ENCODE data around the gene NDUFS8. TPM values are rescaled to one million over a fixed set of nuclear protein-coding genes. Genes with fewer than 3 reads are reported as not detected.

Gene NDUFS8
- total and polyA plus RNA-seq, 2 experiments from 2014 or later: 330 to 540 TPM

DNA sequence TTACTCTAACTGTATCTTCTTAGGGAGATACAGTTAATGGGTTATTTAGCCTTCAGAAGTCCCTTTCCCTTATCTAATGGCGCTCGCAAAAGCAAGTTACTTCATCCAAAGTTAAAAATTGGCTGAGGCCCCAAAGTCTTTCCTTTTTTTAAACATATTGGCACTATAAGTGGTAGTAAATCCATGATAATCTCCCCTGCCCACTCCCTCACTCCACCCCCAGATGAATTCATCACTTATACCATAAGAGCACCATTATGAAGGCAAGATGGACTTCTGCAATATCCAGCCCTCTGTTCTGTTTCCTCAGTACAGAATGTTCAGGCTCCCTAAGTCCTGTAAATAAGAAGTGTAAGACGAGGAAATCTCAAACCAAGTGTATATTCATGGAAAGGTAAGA is 53.0 kb downstream of the NDUFS8 start:
- Histone ChIP-seq H3K9me3 (ENCODE audit: low read depth) (no peaks in the 10 kb centered on the region), H3K27me3 (no peaks in the 10 kb centered on the region), H3K36me3 (peaks cover 7% of the 10 kb centered on the region), H3K4me3 (no peak overlapping the region), H3K27ac (no peak overlapping the region), H3K4me1 (ENCODE audit: low read depth) (no peaks in the 10 kb centered on the region)
- no peak for DNase-seq (ENCODE audit: low read depth in 1 of 2, low spot score in 1 of 2)
- TF ChIP-seq, protein P1, sequence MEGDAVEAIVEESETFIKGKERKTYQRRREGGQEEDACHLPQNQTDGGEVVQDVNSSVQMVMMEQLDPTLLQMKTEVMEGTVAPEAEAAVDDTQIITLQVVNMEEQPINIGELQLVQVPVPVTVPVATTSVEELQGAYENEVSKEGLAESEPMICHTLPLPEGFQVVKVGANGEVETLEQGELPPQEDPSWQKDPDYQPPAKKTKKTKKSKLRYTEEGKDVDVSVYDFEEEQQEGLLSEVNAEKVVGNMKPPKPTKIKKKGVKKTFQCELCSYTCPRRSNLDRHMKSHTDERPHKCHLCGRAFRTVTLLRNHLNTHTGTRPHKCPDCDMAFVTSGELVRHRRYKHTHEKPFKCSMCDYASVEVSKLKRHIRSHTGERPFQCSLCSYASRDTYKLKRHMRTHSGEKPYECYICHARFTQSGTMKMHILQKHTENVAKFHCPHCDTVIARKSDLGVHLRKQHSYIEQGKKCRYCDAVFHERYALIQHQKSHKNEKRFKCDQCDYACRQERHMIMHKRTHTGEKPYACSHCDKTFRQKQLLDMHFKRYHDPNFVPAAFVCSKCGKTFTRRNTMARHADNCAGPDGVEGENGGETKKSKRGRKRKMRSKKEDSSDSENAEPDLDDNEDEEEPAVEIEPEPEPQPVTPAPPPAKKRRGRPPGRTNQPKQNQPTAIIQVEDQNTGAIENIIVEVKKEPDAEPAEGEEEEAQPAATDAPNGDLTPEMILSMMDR (IDR thresholded peaks at IDR 0.05; ENCODE audit: low read depth, low read length): no peak

Other genes starting within 250 kb of the NDUFS8 start
- 13.6 and 24.0 TPM in 2 replicates for gene UNC93B1, start 26.6 kb upstream of the NDUFS8 start, total RNA-seq
- 13.2 and 20.0 TPM in 2 replicates for gene UNC93B1, start 26.6 kb upstream of the NDUFS8 start, polyA plus RNA-seq
- gene ALDH3B1, start 20.4 kb upstream of the NDUFS8 start, total RNA-seq: 0.45 and 1.2 TPM in 2 replicates
- gene ALDH3B1, start 20.4 kb upstream of the NDUFS8 start, polyA plus RNA-seq: 0.55 and 0.66 TPM in 2 replicates
- gene TCIRG1, start 8.3 kb downstream of the NDUFS8 start, total RNA-seq: 35.4 and 55.8 TPM in 2 replicates
- 19.4 and 47.5 TPM in 2 replicates for gene TCIRG1, start 8.3 kb downstream of the NDUFS8 start, polyA plus RNA-seq
- 49.2 and 143 TPM in 2 replicates for gene CHKA, start 90.7 kb downstream of the NDUFS8 start, total RNA-seq
- gene CHKA, start 90.7 kb downstream of the NDUFS8 start, polyA plus RNA-seq: 37.6 and 41.3 TPM in 2 replicates
- 29.1 and 36.7 TPM in 2 replicates for gene KMT5B, start 182.6 kb downstream of the NDUFS8 start, total RNA-seq
- 34.1 and 35.9 TPM in 2 replicates for gene KMT5B, start 182.6 kb downstream of the NDUFS8 start, polyA plus RNA-seq
- gene C11orf24, start 241.3 kb downstream of the NDUFS8 start, total RNA-seq: 19.2 and 32.0 TPM in 2 replicates
- 26.6 and 35.3 TPM in 2 replicates for gene C11orf24, start 241.3 kb downstream of the NDUFS8 start, polyA plus RNA-seq

Data from cardiac muscle cell (in vitro differentiated cells and primary cell).